Measurements from ENCODE around the gene CST9. TPM values are rescaled to one million over a fixed set of nuclear protein-coding genes. Genes with fewer than 3 reads are reported as not detected.

CST9 gene
- total RNA-seq, 1 donor, result not detected

DNA sequence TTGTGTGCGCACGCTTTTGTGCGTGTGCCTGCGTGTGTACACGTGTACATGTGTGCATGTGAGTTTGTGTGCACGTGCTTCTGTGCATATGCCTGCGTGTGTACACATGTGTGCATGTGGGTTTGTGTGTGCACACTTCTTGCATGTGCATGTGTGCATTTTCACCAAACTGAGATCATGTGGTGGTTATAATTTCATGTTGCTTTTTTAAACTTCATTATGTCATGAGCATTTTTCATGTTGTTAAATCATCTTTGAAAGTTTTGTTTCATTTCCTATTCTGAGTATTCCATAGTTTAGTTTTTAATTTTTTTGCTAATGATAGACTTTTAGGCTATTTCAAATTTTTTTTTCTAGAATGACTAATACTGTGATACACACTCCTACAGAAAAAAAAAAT is 38.4 kb upstream of the CST9 start:
- H3K4me3 ChIP-seq (ENCODE audit: low read depth, low read length), result no peak overlapping the region
- no peak for DNase-seq (ENCODE audit: low read depth)
- TF ChIP-seq, protein P1, sequence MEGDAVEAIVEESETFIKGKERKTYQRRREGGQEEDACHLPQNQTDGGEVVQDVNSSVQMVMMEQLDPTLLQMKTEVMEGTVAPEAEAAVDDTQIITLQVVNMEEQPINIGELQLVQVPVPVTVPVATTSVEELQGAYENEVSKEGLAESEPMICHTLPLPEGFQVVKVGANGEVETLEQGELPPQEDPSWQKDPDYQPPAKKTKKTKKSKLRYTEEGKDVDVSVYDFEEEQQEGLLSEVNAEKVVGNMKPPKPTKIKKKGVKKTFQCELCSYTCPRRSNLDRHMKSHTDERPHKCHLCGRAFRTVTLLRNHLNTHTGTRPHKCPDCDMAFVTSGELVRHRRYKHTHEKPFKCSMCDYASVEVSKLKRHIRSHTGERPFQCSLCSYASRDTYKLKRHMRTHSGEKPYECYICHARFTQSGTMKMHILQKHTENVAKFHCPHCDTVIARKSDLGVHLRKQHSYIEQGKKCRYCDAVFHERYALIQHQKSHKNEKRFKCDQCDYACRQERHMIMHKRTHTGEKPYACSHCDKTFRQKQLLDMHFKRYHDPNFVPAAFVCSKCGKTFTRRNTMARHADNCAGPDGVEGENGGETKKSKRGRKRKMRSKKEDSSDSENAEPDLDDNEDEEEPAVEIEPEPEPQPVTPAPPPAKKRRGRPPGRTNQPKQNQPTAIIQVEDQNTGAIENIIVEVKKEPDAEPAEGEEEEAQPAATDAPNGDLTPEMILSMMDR (IDR thresholded peaks at IDR 0.05; ENCODE audit: insufficient read depth, low read depth, low read length), result no peak

GRCh38 chr20:23643659-23644058 is 37.9 kb upstream of the CST9 start:
- DNase-seq (ENCODE audit: low read depth), result no peak
- no peak overlapping the region for H3K4me3 ChIP-seq (ENCODE audit: low read depth, low read length)
- TF ChIP-seq, protein P1 (IDR thresholded peaks at IDR 0.05; ENCODE audit: insufficient read depth, low read depth, low read length), result no peak

DNA sequence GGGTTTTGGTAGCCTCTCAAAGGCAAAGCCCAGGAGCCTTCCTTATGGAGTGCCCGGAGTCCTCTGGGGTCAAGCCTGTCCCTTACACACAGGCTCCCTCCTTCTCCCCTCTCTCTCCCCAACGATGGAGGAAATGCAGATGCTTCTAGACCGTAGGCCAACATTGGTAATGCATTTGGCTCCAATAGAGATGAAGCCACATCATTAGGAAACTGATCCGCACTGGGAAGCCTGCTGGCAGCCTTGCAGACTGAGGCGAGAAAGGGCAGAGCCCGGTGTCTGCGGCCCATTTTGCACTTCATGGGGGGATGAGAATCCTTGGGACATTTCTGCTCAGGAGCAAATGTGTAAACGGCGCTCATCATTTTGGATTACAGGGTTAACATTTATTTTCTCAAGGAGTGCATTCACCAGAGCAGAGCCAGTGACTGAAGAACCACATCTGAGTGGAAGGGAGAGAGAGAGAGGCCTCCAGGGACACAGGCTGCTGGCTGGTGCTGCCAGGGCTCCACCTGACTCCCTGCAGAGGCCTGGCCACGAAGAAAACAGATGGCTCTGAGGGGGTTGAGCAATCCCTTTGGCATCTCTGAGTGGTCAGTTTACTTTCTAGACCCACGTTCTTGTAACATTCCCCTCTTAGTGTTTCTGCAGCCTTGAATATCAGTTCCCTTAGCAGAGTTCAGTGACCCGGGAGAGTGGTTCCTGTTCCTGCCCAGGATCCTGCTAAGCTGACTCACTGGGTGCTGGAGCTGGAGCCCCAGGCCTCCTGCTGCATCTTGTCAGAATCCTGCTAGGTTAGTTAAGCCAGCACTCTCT is 36.4 kb upstream of the CST9 start:
- H3K4me3 ChIP-seq (ENCODE audit: low read depth, low read length), result no peak overlapping the region
- peak; percentile 97 for DNase-seq (ENCODE audit: low read depth)
- TF ChIP-seq, protein P1 (IDR thresholded peaks at IDR 0.05; ENCODE audit: insufficient read depth, low read depth, low read length), result peak; percentile 3

DNA sequence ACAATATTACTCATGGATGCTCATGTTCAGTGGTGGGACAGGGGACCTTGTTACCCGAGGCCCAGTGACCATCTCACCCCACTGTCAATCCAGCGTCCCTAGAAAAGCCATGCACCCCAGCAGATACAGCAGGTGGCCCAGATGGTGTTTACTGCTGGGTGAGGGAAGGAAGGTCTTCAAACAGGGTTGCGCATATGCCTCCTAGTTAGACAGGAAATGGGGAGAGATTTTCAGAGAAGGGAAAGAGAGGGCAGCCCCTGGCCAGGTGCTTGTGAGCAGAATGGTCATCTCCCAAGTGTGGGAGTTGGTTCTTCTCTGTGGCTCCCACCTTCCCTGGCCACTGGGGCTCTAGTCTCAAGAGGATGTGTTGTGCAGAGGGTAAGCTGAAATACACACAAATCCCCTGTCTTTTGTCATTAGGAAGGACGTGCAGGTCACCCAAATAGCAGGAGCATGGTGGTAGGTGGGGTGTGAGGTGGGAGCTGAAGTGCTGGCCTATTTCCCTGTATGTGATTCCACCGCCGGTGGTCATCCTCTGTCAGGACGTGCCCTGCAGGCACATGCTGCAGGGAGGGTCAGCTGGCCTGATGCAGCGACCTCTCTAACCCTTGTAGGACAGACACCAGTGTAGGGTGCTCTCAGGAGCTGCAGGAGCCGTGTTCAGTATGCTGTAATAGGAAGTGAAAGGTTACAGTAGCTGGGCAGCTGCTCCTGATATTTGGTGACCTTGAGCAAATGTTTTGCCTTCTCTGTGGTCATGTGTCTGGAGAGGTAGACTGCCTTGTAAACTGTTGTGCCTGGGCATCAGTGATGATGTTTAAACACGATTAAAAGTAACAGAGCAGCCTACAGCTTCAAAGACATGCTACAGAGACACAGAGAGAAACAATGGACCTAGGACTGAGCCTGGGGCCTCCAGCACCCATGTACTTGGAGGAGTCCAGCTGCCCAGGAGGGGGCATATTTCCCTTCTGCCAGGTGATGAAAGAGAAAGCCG is 35.3 kb upstream of the CST9 start:
- H3K4me3 ChIP-seq (ENCODE audit: low read depth, low read length), result no peak overlapping the region
- TF ChIP-seq, protein P1 (IDR thresholded peaks at IDR 0.05; ENCODE audit: insufficient read depth, low read depth, low read length), result no peak
- no peak for DNase-seq (ENCODE audit: low read depth)

DNA sequence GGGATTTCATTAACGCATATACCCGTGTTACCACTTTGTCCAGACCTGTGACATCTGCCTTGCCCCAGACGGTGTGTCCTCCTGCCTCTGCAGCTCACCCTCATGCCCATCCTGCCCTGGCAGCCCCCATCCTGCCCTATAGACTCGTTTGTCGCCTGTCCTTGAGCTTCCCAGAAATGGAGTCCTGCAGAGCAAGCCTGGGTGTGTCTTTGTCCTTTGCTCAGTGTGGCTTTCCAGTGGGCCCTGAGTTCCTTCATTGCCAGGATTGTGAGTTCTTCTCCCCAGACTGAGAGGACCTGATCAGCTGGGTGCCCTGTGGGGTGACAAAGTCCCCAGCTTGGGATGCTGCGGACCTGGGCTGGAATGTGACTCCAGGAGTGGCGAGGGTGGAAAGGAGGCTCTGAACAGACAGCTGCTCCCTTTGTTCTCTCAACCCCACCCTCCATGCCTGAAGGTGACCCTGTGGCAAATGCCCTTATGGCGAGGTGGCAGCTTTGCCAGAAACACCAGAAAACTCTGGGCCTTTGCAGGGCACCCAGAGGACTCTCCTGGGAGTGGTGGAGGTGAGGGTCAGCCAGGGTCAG is 34.4 kb upstream of the CST9 start:
- TF ChIP-seq, protein P1 (IDR thresholded peaks at IDR 0.05; ENCODE audit: insufficient read depth, low read depth, low read length), result no peak
- no peak for DNase-seq (ENCODE audit: low read depth)
- no peak overlapping the region for H3K4me3 ChIP-seq (ENCODE audit: low read depth, low read length)

DNA sequence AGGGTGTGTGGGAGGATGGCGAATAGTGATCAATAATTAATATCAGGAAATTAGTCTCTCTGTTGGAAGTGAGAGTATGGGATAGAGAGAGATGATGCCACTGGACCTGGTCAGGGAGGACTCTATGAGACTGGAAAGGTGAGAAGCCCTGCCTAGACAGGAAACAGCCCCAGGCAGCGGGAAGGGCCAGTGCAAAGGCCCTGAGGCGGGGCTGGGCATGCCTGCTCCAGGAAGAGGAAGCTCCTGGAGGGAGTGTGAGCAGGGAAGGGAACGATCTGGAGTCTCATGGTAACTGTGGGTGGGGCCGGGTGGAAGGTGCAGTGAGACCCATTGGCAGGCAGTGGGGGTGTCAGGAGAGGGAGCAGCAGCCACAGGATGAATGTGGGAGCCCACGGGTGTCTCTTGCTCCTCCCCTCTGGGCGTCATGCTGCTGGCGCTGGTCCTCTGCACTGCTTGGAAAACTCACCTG is 33.8 kb upstream of the CST9 start:
- TF ChIP-seq, protein P1 (IDR thresholded peaks at IDR 0.05; ENCODE audit: insufficient read depth, low read depth, low read length), result no peak
- DNase-seq (ENCODE audit: low read depth), result no peak
- no peak overlapping the region for H3K4me3 ChIP-seq (ENCODE audit: low read depth, low read length)
